HG02588 (cell line): Measurements from ENCODE around the gene ASZ1.
"Not testable (repeated sequence)": the region's sequence is repeated elsewhere in the genome, so short reads cannot be mapped to it uniquely, and the experiment has no call there.

ENCODE experiments used
- ATAC-seq: cut with Tn5 transposase; IDR thresholded peaks from one replicate; pipeline ENCODE4 v1.9.1; 2021; ENCODE audit warnings: mild to moderate bottlenecking, moderate library complexity; ENCODE audit not compliant: unreplicated experiment

Gene ASZ1, protein sequence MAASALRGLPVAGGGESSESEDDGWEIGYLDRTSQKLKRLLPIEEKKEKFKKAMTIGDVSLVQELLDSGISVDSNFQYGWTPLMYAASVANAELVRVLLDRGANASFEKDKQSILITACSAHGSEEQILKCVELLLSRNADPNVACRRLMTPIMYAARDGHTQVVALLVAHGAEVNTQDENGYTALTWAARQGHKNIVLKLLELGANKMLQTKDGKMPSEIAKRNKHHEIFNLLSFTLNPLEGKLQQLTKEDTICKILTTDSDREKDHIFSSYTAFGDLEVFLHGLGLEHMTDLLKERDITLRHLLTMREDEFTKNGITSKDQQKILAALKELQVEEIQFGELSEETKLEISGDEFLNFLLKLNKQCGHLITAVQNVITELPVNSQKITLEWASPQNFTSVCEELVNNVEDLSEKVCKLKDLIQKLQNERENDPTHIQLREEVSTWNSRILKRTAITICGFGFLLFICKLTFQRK

DNA sequence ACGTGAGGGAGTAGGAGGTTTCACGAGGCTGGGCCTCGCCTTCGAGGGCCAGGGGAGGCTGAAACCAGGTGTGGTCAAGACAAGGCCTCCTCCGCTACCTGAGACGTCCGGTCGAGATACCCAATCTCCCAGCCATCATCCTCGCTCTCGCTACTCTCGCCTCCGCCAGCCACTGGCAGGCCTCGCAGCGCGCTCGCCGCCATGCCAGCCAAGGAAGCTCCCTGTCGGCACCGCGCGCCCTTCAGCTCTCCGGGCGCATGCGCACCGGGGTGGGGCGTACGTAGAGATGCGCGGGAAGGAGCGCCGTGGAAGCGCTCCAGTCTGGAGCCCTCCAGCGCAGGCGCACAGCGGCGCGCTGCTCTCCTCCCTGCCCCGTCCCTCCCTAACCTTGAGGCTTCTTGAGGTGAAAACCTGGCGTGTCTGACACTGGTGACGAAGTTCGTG lies at the start of gene ASZ1:
ASZ1 (minus strand) TSS at position 236 of the 444 bp plus-strand sequence; CDS start at position 203, 33 bp downstream.
- ATAC-seq: no peak

DNA sequence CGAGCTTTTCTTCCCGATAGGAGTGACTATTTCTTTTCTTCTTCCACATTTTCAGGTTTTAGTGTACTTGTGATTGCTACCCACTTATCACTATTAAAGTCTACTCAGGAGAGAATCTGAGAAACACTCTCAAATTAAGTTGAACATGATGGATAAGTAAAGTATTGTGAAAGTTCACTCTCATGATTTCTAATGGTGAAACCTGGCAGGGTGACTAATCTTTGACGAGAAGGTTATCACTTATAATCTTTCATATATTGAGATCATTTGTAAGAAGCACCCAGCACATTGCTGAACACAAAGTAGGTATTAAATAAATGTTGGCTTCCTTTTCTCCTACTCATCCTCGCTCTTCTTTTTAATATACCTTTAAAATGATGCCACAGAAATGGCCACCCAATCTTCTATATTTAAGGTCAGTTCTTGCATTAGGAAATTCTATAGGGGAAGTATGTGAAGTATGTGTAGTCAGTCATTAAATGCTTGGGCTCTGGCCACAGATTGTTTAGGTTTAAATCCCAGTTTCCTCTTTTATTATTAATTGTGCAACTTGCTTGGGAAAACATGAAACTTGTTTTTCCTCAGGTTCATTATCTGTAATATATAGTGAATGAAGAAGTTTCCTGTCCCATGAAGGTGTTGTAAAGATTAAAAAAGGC lies 49.4 kb upstream of the ASZ1 start:
- ATAC-seq: no peak

DNA sequence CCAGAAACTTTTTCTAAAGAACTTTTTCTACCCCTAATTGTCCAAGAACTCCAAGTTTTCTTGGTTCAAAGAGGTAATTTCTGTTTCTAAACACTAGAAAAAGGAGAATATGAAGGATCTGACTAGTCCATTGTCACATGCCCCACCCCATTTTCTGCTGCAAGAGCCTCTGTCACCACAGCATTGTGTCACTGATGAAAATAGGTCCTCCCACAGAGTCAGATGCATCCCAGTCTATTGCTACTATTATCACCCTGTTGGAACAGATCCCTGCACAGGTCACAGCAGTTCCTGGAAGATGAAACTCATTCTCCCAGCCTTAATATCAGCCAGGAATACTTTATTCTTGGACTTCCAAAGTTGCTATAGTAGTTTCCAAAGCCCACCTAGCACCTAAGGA lies 45.0 kb upstream of the ASZ1 start:
- ATAC-seq: no peak

DNA sequence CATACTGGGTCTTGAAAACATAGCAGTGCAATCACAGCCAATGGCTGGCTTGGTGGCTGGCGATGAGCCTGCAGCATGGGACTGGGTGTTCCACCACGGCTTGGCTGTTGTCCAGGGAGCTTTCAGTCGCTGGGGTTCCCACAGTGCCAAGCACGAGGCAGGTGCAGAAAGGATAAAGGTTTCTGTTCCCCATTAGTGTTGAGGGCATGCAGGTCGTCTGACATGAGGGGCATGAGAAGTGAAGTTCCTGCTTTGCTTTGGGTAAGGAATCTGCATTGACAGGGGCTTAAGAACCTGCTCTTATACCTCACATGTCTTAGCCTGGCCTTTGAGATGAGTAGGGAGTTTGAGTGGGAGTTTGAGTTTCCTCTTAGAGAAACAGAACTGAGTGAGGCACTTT lies 43.5 kb upstream of the ASZ1 start:
- peak; percentile 52 for ATAC-seq

DNA sequence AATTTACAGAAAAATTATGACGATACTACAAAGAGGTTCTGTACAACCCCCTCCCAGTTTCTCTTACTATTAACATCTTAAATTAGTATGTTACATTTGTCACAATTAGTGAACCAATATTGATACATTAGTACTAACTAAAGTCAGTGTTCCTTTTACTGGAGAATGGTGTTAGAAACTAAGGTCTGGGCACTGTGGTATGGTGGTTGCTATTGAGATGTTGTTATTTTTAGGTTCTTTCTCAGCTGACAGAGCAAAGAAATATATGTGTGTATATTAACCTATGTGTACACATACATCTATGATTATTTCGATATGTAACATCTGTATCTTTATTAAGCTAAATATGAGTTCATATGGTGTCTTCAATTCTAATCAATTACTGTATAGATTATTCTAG lies 40.9 kb upstream of the ASZ1 start:
- ATAC-seq: no peak

DNA sequence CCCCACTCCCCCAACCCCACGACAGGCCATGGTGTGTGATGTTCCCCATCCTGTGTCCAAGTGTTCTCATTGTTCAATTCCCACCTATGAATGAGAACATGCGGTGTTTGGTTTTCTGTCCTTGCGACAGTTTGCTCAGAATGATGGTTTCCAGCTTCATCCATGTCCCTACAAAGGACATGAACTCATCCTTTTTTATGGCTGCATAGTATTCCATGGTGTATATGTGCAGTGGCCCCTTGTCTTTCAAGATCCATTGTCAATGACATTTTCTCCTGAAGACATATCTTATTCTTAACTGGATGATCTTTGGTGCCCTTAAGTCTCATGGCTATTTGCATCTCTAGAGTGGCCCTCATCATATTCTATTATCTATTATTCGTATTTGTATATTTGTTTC lies 33.5 kb upstream of the ASZ1 start:
- ATAC-seq: not testable (repeated sequence)

DNA sequence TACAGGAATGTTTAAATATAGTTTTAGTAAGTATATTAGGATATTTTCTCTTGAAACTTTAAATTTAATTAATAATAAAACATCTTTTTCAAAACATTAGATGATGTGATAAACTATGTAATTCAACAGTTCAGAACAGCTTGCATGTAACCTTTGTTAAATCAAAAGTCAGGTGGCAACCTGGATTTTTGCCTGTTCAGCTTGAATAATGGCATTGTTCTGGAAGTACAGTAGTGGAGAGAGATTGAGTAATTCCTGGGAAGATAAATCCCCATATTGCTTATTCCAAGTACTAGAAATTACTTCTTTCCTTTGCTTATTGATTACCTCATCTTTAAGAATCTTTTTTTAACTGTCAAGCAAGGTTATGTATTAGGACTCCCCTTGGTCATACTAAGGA lies 32.4 kb upstream of the ASZ1 start:
- ATAC-seq: no peak

DNA sequence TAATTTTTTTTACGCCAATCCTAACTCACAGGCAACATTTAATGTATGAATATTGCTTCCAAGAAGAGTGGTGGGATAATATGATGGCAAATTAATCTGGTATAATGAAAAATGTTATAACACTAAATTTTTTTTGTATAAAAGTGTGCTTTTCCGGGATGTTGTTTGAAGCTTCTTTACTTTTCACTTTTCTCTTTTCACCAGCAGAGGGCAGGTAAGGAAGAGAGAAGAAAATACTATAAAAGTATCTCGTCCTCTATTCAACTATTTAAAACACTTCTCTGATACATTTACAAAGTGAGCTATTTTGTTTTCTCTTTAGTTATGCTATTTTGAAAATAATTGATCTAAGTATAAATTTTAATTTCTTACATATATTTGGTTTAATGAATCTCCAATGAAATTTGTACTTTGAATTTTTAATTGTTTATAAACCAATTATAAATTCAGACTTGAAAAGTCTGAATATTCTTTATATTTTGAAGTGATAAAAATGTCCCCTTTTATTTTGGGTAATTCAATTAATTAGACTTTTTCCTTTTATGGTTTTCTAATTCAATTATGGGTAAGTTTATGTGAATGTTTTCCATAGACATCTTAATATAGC lies 31.8 kb upstream of the ASZ1 start:
- no peak for ATAC-seq

DNA sequence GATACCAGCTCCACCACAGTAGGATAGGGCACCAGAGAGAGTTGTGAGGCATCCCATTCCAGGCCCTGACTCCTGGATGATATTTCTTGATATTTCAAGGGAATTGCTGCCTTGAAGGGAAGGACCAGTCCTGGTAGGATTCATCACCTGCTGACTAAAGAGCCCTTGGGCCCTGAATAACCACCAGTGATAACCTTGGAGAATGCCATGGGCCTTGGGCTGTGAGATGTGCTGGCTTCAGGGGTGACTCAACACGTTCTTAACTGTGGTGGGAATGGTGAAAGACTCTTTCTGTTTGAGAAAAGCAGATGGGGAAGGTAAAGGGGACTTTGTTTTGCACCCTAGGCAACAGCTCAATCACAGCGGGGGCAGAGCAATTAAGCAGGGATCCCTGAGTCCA lies 21.4 kb upstream of the ASZ1 start:
- ATAC-seq: no peak

DNA sequence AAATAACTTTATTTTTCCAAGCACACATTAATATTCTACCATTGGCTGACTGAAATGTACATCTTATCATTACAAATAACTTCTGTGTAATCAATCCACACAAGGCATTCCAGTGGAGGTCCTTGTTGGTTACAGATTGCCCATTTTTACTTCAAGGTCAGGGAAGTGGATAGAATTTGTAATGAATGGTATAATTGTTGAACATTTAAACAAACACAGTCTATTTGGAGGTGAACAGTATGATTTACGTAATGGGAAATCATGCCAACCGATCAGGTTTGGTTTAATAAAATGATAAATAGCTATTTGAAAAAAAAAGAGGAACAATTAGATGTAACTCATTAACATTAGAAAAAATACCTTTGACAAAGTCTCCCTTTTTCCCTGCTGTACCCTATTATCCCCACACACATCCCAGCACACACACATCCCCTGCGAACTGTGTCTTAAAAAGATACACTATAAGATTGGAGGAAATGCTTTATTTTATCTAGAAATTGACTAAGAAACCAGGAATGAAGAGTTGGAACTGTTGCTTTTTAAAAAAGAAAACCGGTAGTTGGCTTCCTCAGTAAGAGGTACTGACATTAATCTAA lies 19.0 kb upstream of the ASZ1 start:
- no peak for ATAC-seq

DNA sequence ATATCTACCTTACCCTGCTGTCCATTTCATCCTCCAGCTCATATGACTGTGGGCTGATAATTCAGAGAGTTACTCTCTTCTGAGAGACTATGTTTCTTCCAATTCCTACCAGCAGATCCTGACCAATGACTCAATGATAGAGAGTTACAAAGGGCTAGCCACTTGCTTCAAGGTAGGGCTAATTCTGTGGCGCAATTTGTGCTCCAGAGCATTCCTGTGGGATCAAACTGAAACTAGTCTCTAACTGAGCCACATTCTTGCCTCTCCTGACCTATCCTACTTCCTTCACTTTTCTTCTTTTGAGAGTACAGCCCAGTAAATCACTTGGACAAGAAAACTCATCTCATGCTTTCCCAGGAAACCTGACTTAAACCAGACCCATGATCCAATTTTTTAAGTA lies 17.9 kb upstream of the ASZ1 start:
- no peak for ATAC-seq

DNA sequence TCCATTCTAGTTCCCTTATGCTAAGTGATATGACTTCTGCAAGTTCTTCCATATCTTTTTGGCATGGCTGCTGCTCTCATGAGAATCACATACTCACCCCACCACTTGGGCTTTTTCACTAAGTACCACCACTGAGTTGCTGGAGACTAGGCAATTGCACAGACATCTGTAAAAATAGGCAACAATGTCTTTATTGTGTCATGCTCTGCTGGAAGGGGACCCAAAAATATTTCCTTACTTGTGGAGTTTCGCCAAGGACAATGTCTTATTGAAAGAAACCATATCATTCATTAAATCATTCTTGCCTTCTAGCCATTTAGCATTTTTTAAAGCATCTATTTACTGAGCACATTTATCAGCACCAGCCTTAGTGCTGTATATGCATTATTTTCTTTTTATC lies 17.4 kb upstream of the ASZ1 start:
- no peak for ATAC-seq

DNA sequence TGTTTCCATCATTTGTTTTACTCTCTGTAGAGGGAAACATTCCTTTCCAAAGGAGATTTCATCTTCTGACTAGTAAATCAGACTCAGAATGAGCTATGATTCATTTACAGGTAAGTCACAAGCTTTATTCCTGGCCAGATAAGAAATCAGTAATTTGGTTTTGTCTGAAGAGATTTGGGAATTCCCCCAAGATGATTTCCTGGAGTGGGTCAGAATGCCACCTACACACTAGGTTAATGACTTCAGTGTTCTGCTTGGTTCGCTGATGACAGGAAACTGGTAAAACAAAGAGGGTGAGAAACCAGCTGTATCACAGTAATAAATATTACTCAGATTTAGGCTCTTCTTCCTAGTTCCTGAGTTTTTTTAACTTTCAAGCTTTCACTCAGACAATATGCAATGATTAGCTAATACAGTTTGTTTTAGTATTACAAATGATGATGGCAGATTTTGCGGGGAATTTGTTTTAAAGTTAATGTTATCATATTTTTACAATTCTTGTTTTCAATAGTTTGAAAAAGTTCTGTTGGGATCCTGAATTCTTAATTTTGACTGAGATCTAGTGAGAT lies 8.3 kb upstream of the ASZ1 start:
- ATAC-seq: peak; percentile 95

DNA sequence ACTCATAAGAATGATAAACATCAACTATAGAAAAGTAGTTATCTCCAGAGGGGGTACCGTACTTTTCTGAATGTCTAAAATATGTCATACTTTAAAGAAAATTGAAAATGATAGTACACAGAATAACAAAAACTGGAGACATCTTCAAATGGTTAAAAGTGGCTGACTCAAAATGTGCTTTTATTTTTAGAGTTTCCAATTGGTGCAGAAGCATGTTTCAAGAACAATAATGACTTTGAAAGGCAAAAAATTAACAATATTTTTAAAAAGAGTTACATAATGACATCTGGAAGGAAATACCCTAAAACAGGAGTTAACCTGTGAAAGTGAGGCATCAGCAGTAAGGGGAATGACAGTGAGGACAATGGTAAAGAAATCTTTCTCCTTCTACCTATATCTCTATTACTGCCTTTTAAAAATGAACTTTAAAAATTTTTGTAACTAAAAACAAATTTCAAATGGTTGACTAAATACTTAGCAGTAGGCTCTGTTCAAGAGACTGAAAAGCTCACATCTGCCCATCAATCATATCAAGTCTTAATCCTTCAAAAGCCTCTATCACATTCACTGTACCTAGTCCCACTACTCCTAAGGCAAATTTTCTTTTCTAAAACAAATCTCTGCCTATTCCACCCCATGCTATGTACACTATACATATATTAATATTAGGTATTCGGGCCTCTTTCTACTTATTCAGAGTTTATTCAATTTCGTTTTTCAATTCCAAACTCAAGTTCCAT lies 3.0 kb downstream of the ASZ1 start:
- ATAC-seq: peak; percentile 73

DNA sequence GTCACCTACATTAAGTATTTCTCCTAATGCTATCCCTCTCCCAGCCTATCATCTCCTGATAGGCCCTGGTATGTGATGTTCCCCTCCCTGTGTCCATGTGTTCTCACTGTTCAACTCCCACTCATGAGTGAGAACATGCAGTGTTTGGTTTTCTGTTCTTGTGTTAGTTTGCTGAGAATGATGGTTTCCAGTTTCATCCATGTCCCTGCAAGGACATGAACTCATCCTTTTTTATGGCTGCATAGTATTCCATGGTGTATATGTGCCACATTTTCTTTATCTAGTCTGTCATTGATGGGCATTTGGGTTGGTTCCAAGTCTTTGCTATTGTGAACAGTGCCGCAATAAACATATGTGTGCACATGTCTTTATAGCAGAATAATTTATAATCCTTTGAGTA lies 12.7 kb downstream of the ASZ1 start:
- ATAC-seq: not testable (repeated sequence)

DNA sequence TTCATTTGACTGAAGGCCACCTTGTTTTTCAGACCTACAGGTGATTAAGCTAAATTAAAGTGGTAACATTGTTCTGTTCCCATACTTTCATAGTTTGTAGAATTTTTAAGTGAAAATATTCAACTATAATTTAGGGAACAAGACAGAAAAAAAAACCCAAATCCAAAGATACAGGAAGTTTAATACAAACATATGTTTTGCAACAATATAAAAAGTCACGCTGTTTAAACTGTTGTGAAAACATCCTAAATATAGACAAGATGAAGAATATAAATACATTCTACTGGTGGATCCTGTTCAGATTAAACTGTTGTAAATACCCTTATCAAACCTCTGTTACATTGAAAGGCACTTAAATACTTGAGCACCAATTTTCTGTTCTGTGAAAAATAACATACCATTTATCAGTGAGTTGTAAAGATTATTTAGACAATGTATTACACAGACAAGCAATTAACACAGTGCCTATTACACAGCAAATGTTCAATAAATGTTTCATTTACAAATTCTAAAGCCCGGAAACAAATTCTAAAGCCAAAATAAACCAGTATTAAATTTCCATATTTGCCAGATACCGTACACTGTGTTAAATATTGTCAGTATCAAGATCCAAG lies 14.2 kb downstream of the ASZ1 start:
- no peak for ATAC-seq

DNA sequence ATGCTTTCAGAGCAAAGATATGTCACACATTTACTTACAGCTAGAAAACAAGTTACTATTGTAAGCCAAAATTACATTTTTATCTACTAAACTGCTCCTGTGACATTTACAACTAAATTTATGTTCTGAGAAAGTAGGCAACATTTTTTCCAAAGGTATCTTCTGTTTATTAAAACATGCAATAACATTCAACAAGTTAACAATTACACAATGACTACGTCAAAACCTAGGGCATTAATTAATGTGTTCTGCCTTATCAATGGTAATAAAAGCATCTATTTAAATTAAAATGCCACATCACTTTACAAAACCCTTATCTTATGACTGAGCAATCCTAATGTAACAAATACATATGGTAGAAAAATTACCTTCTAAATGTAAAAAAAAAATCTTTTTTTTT lies 14.9 kb downstream of the ASZ1 start:
- no peak for ATAC-seq

DNA sequence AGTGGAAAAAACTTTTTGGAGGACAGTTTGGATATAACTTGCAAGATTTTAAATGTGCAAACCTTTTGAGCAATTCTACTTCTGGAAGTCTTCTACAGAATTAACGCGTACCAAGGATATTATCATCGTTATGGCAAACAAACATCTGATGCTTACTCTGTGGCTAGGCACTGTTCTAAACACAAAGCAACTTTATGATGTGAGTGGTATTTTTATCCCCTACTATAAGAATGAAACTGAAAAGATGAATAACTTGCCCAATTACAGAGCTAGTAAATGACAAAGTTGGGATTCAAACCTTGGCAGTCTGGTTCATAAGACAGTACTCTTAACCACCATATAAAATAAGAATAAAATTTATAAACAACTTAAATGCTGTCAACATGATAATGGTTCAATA lies 15.8 kb downstream of the ASZ1 start:
- no peak for ATAC-seq

DNA sequence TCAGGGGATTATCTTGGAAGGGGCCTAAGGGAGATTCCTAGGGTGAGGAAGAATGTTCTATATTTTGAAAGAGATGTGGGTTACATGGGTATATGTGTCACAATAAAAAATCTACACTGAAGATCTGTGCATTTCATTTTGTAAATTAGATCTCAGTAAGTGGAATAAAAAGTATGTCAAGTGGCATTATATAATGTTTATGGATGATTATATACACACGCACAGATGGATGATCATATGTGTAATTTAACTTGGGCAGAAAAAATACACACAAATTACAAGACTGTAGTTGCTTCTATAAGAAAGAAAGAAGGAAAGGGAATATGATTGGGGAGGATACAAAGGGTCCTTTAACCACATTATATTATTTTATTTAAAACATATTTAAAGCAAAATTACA lies 18.5 kb downstream of the ASZ1 start:
- no peak for ATAC-seq

DNA sequence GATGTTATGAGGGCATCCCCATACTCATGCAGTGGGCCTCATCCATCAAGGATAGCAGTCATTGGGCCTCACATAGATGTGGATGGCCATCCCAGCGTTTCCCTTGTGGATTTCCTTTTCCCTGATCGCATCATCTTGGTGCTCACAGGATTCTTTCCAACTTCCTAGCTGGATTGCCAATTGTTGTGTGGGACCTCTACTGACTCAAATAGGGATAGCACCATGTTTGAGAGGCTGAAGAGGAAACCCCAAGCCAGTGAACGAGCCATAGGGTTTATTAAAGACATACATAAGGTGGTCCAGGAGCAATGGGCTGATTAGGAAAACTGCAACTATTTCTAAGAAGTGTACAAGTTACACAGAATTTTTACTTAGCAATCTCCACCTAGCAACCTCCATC lies 21.8 kb downstream of the ASZ1 start:
- ATAC-seq: no peak
